ENCODE data around the gene PRG2. TPM values are rescaled to one million over a fixed set of nuclear protein-coding genes. Genes with fewer than 3 reads are reported as not detected.
"Not testable (repeated sequence)": the region's sequence is repeated elsewhere in the genome, so short reads cannot be mapped to it uniquely, and the experiment has no call there.

PRG2 gene
- total RNA-seq, 1 donor from 2014 or later: not detected

DNA sequence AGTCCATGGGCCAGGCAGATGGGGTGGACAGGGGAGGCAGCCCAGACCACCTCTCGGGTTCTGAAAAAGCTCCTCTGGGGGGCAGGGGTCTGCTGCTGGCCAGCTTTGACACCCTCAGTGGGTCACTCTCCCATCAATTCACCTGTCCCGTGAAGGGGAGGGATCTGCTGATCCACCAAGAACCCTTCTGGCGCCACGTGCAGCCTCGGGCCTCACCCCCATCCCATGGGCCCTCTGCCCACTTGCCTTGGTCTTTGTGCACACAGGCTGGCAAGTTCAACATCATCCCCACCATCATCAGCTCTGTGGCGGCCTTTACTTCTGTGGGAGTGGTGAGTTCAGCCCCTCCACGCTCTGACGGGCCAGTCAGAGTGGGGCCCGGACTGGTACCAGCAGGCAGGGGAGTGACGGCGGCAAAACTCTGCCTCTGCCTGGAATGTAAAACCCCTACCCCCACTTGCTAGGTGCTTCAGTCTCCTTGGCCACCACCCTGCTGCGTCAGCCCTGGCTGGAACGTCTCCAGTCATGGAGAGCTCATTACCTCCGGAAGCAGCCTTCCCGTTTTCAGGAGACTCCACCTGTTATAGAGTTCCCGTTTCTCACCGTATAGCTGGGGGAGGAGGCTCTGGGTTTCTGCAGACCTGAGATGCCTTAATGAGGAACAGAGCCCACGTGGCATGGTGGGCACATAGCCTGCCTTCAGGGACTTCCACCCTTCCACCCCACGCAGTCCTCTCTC lies 22.2 kb downstream of the PRG2 start:
- no peak for DNase-seq

DNA sequence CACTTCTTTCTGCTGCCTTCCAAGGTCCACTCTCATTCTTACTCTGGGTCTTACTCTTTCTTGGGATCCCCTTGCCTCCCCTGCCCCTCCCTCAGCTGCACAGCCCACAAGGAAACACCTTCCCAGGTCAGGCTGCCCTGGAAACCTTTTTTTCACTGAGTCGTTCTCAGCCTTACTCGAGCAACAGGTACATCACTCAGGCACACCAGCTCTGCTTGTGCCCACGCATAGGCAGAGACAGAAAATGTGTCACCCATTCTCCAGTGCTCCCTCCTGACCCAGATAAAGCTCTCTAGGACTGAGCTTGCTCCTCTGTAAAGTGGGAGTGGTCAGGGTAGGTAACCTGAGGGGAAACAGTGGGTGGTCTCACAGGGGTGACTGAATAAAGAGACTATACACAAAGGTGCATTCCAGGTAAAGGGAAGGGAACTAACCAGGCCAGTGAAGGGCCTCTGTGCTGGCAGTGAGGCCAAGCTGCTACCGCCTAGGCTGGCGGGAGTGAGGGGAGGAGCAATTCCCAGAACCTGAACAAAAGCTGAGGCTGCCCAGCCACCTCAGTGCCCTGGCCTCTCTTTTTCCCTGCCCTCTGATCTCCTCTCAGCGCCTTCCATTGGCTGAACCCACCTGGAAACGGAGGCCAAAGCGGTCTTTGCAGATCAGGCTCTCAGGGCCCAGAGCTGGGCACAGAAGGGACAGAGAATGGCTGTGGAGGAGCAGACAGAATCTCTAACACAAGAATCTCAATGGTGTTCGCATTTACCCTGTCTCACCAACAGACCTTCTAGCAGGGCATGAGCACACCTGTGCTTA lies 25.4 kb downstream of the PRG2 start:
- no peak for DNase-seq

DNA sequence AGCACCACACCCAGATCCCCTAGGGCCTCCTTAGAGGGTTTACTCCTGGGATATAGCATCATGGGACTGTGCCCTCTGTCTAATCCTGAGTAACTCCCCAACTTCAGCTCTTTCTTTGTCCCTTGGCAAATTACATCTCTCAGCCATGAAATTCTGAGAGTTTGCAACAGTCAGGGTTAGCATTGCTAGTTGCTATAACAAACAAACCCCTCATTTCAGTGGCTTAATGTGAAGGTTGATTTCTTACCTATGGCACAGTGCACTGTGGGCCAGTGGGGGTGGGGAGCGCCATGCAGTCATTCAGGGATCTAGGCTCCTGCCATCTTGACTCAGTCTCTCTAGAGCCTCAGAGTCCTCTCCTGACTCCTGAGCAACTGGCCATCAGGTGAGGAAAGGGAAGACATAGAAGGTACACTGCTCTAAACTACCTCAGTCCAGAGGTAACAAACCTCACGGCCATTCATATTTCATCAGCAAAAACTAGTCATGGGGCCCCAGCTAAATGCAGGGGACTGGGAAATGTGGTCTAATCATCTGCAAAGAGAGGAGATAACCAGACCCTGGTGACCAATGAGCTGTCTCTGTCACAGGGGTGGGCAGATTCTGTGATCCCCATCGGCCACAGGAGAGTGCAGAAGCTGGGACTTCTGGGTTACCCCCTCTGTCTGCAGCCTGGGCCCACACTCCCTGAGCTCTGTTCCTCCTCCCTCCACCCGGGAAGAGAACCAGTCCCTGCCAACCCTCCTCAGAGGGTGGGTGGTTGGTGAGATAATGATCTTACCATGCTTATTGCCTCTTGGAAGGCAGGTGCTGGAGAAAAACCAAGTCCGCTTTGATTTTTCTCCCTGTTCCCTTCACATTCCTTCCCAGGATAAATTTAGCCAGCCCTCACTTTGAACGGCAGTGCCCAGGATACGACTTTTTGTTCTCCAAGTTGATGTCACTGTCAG lies 27.0 kb downstream of the PRG2 start:
- DNase-seq: no peak

DNA sequence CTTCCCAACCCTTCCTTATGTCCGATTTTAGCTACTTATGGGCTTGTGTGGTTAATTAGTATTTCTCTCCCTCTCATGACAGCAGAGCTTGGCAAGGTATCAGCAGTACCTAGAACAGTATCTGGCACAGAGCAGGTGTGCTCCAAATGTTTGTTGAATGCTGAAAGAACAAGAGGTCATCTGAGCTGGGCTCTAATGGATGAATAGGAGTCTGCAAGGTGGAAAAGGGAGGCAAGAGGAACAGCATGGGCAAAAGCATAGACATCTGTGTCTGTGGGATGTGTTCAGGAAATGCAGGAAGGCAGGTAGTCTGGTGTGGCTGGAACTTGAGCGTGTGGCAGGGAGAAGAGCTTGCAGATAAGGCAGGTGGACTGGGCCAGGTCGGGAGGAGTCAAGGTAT lies 28.5 kb downstream of the PRG2 start:
- DNase-seq: no peak

DNA sequence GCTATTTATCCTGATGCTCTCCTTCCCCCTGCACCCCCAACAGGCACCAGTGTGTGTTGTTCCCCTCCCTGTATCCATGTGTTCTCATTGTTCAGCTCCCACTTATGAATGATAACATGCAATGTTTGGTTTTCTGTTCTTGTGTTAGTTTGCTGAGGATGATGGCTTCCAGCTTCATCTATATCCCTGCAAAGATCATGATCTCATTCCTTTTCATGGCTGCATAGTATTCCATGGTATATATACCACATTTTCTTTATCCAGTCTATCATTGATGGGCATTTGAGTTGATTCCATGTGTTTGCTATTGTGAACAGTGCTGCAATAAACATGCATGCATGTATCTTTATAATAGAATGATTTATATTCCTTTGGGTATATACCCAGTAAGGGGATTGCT lies 29.0 kb downstream of the PRG2 start:
- DNase-seq: not testable (repeated sequence)

DNA sequence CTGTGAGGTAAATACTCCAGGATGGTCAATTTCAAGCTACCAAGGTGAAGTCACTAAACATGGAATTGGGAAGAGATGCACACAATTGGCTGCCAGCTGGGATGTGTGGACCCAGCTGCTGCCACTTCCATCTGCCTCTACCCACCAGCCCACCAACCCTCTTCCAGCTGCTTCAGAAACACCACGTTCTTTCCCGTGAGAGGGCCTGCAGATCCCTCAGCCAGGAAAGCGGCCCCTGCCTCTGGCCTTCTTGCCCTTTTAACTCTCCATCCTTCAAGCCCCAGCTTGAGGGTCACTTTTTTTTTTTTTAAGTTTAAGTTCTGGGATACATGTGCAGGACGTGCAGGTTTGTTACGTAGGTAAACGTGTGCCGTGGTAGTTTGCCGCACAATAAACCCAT lies 29.5 kb downstream of the PRG2 start:
- no peak for DNase-seq

DNA sequence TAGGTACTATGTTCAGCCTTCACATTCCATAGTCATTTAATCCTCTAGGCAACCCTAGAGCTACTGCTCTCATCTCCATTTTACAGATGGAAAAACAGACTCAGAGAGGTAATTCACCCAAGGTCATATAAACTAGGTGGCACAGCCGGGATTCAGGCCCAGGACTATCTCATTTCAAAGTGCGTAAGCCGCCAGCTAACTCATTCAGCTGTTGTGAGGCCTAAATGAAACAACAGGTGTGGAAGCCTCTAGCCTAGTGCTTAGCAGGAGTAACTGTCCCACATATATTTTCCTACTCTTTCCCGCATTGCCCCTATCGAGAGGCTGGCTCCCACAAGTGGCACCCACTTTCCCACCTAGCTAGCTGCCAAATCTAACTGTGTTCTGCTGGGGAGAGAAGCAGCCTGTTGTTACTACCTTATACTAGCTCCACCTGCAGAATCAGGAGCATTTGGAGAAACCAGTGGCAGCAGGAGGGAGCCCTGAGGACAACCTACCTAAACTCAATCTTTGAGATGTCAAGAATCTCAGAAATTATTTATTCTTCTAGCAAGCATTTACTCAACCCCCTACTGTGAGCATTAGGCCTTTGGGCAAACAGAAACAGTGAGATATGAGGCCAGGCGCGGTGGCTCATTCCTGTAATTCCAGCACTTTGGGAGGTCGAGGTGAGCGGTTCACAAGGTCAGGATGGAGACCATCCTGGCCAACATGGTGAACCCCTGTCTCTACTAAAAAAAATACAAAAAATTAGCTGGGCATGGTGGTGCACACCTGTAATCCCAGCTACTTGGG lies 30.4 kb downstream of the PRG2 start:
- DNase-seq: peak; percentile 81

DNA sequence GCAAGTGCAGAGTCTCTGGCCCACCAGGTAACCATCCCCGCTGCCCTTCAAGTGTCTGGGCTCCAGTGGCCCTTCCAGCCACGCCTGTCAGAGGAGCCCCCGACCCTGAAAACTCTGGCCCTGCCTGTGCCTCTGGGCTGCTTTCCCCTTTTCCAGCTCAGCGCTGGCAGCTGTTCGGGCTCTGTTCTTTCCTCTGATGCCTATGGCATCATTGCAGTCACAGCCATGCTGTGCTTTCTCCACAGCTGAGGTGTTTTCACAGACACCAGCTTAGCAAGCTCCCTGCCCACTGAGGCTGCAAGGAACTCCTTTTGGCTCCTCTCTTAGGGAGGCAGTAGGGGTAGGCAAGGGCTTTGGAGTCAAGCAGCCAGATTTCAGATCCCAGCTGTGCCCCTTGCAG lies 31.1 kb downstream of the PRG2 start:
- no peak for DNase-seq

DNA sequence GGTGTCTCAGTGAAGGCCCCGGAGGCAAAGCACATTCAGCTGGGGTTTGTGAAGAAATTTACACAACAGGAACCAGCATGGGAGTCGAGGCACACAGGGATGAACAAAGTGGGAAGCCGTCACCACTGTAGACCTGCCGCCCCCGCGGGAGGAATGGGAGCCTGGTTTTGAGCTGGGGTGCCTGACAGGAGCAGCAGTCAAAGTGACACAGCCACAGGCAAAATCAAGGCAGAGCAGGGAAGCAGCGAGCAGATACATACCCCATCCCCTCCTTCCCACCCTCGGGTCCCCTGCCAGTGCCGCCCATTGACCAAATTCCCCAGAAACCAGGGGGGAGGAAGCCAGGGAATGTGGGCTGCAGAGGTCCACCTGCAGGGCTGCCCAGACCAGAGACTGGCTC lies 31.5 kb downstream of the PRG2 start:
- no peak for DNase-seq

DNA sequence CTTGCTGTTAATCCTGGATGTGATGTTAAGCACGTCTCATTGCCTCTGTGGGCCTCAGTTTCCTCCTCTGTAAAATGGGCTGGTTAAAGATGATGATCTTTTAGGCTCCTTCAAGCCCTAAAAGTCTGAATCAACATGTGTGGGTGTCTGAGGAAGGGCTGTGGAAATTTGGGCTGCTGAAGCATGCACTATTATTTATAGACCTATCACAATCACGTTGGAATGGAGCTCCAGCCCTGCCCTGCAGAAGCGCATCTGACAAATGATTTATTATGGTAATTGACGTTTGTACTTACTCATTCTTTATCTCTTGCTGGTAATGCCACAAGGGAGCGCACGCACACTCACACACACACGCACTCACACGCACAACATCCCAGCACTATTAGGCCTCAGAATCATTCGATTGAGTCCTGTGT lies 31.9 kb downstream of the PRG2 start:
- peak; percentile 36 for DNase-seq

DNA sequence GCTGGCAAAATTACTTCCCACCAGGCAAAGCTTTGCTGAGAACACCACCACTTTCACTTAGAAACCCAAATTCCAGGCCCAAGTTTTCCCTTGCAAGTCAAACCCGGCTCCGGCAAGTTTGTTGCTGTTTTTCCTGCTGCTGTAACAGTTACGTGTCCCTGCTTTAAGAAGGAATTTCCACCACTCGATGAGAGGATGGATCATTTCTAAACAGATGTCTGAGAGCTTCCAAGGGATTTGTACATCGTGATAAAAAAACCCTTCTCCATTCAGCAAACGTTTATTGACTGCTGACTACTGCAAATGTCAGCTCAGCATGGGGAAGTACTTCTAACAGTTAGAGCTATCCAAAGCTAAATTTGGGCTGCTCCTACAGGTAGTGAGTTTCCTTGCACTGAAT lies 32.6 kb downstream of the PRG2 start:
- peak; percentile 47 for DNase-seq

DNA sequence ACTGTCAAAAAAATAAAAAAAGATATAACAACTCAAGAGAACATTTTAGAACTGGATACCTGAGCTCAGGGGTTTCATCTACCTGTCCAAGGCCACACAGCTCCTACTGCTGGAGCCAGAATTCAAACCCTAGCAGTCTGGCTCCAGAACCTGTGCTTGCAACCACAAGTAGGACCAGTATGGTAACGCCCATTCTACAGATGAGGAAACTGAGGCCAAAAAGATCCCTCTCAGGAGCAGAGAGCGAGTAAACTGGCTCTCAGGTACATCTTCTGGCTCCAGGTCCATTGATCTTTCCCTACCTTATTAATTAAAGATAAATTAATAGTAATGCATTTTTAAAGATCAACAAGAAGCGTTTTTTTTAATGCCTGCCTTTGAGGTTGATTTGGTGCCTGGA lies 33.1 kb downstream of the PRG2 start:
- no peak for DNase-seq

DNA sequence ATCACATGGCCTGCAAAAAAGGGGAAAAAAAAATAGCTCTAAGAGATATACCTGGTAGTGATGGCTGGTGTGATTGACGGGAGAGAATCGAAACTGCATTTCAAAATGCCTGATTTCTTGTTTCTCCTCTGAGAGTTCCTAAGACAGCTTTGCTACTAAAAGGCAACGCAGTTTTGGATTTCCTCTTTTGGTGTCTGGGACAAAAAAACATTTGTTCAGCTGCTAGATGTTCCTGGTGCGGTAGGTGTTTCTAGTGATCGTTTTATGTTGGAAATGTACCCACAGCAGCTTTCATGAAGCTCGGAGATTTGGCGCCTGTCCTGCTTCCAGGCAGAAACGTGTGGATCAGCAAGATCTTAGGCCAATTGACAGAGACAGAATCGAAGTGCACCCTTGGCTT lies 34.2 kb downstream of the PRG2 start:
- DNase-seq: no peak

DNA sequence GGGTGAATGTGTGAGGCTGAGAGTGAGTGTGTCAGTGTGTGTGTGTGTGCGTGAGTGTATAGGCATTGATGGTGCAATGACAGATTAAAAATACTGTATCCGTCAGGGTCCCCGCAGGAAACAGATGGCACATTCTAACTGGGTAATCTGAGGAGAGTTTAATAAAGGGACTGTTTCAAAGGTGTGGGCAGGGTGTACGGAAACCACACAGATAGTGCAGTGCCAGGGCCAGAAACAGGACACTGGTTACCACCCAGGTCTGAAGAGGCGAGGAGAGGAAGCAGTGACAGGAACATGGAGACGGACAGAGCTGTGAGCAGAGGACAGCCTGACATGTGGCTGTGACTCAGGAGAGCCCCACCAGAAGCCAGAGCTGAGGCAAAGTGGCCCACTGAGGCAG lies 35.8 kb downstream of the PRG2 start:
- no peak for DNase-seq

DNA sequence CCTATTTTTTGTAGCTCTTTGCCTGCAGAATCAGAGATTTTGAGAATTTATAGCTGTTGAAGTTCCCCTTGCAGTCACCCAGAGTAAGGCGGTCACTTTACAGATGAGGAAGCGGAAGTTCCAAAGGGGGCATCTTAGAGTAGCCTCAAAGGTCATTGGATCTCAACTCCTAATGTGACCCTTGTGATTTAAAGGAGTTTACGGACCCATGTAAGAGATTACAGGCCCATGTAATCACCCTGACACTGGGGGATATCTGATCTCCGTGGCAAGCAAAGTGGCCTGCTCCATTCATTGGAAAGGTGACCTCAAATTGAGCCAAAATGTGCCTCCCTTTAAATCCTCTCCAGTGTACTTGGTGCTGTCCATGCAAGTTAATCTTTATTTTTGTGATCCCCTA lies 36.6 kb downstream of the PRG2 start:
- DNase-seq: no peak

DNA sequence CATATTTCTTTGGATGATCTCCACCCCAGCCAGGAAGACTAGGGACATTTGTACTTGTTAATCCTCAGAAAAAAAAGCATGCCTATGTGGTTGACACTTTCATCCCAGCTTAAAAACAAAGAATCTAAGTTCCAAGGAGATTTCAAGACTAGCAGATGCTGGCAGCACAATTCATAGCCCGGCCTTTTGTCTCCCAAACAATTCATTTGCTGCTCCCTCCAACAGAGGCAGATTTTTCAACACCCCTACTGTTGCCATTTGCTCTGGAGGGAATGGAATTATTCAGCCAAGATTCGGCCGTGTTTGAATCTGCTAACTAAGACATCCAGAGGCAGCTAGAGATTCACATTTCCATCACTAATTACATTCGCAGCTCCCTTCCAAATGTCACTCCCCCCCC lies 37.0 kb downstream of the PRG2 start:
- no peak for DNase-seq

DNA sequence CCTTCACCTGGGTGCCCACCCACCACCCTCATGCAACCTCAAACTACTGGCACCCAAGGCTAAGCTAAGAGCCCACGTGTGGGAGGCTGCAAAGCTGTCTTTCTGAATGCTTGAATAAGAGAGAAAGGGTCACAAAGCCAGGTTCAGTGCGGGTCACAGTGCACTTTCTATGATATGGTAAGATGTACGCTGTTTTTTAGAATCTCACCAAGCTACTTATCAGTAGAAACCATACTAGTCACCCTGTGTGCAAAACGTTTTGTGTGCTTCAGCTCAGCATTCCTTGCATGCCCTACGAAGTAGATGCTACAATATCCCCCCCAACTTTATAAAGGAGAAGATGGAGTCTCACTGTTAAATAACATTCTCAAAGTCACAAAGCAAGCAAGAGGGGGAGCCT lies 37.4 kb downstream of the PRG2 start:
- no peak for DNase-seq

DNA sequence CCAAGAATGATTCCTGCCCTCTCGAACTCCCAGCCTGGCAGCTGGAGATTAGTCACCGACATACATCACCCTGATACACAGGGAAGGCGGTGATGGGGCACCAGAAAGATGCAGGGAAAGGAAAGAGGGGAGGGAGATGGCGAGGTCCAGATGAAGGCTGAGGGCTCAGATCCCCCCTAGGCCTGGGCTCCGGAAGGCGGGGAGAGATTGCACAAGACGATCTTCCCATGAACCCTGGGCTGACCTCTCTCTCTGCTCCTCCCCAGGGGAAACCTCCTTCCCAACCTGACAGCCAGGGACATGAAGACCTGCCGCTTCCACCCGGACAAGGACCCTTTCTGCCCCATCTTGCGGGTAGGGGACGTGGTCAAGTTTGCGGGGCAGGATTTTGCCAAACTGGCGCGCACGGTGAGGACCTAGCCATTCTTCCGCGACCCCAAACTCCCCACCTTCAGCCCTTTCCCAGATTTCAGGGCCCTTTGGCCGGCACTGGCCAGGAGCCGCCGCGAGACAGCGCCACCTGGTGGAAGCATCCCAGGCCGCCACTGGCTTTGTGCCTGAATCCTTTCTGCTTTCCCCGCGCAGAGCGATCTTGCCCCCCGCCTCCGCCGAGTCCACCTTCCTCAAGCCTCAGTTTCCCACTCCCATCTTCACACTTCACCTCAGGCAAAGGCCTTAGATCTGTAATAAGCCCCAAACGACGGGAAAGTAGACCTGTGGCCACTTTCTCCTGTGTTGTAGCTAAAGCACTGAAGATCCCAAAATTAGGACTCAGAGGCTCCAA lies 40.8 kb downstream of the PRG2 start:
- DNase-seq: peak; percentile 71

DNA sequence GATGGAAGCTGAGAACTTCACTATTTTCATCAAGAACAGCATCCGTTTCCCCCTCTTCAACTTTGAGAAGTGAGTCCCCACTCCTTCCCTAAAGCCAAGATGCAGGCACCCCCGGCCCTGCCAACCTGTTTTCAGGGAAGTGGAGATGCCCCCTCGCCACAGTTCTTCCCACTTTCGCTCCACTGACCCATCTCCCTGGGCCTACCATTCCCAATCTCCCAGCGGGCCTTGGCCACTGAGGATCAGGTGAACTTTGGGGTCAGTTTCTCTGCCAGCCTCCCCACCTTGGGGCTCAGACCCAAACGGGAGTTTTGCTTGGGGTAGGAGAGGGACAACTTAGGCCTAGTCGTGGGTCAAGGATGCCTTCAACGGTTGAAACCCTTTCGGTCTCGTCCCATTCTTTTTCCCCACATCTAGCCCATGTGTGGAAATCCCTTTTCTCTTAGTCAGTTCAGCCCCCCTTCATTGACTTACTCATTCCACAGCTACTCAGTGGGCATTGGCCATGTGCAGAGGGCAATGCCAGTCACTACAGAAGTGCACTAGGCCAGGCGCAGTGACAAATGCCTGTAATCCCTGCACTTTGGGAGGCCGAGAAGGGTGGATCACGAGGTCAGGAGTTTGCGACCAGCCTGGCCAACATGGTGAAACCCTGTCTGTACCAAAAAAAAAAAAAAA lies 41.7 kb downstream of the PRG2 start:
- DNase-seq: no peak

DNA sequence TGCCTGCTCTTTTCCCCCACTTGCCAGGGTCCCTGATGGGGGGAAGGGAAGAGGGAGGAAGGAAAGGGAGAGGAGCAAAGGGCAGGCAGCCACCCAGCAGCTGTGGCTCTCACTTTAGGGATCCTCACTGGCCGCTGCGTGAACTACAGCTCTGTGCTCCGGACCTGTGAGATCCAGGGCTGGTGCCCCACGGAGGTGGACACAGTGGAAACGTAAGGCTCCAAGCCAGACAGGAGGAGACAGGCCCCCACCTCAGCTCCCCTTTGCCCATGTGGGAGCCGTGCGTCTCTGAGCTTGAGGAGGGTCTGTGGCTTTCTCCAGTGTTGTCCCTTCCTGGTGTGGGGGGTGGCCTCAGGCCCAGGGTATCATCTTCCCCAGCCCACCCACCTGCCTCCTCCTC lies 42.4 kb downstream of the PRG2 start:
- DNase-seq: no peak
